Pancreas (tissue), 10 donors: Measurements from ENCODE around the gene GRPEL2. TPM values are rescaled to one million over a fixed set of nuclear protein-coding genes. Genes with fewer than 3 reads are reported as not detected.

ENCODE experiments used
- ATAC-seq, 4 donors: fragments of 200-7000 bp; cut with Tn5 transposase; one replicate each; pipeline versions ENCODE4 v1.8.0 to v1.9.1; 2020; ENCODE audit warnings: mild to moderate bottlenecking in 4 of 4, moderate library complexity in 4 of 4
- DNase-seq, 6 donors: peaks; one replicate each; pipeline ENCODE4 v3.0.0-alpha.2; 2020
- FAIRE-seq: peaks from 2 replicates; lab custom pipeline; 2012; peaks lifted over from hg19 to GRCh38; lab: Jason Lieb, UNC
- H3K27ac ChIP-seq, 4 donors: fragments of 200-600 bp; sonication (generic); 1 replicate in 3 of 4; 2 replicates in 1 of 4; pipeline versions ENCODE4 v1.5.0 to v1.8.0; 2020
- H3K27me3 ChIP-seq, 4 donors: fragments of 200-600 bp; one replicate each; pipeline ENCODE4 v1.8.0; 2021
- H3K36me3 ChIP-seq, 3 donors: fragments of 200-600 bp; sonication (generic) in 1 of 3; one replicate each; pipeline versions ENCODE4 v1.5.0 to v1.8.0; 2020 to 2021
- H3K4me1 ChIP-seq, 3 donors: fragments of 200-600 bp; one replicate each; pipeline ENCODE4 v1.8.0; 2021
- H3K4me3 ChIP-seq, 4 donors: fragments of 200-600 bp; sonication (generic) in 2 of 4; one replicate each; pipeline versions ENCODE4 v1.5.0 to v1.8.0; 2020 to 2021
- H3K9me3 ChIP-seq, 4 donors: fragments of 200-600 bp; one replicate each; pipeline ENCODE4 v1.8.0; 2021
- WGBS, 2 donors: extraction: QIAGEN DNeasy Blood & Tissue Kit; methylation state at CpG; one replicate each; pipeline ENCODE4 v1.1.7; 2013; 5-methylcytosine and 5-hydroxymethylcytosine counted together
- intact Hi-C, 3 donors: fragments of 100-400 bp; cut with DNase I; formaldehyde crosslinking; loops; one replicate each; pipeline versions ENCODE4 v1.11.1 to v1.14.2; 2022
- polyA plus RNA-seq, 2 donors: library from polyadenylated mRNA; stranded (reverse); fragments of 200-250 nt; gene quantifications; one replicate each; pipeline ENCODE4 v1.2.3, GENCODE V29; 2013
- total RNA-seq, 6 donors: library from RNA; stranded (reverse); fragmentation: NEBNext Ultra II Directional in 4 of 6; extraction: Animal tissue kit (Norgen Biotek cat#: 25700) in 4 of 6; gene quantifications; one replicate each; pipeline versions ENCODE4 v1.2.1 to v1.2.4, GENCODE V29; 2021 to 2023
- TF ChIP-seq, protein P1 (sequence below), 4 donors: fragments of 200-600 bp; sonication (generic) in 3 of 4; IDR thresholded peaks; one replicate each; pipeline versions ENCODE4 v1.5.0 to v1.8.0; 2021; ENCODE audit warnings: antibody characterized with exemption in 4 of 4
- donor health status: healthy with polysubstance abuse.
- donor health status: DM: no; HTN: no; CAD: no; lungs with moderate emphysema.
- donor health status: DM: no; HTN: no; CAD: no.
- donor health status: control.
- donor health status: control.
- donor health status: Bipolar disorder and iron deficiency.
- donor health status: DM: yes; HTN: yes; CAD: no.
- donor health status: DM: no; HTN: no; CAD: no.
- donor health status: DM: no; HTN: no; CAD: no.
- donor health status: DM: yes; HTN: yes; CAD: no.

Gene GRPEL2
- total and polyA plus RNA-seq, 8 donors, result 2.1 to 9.0 (median 4.4) TPM

DNA sequence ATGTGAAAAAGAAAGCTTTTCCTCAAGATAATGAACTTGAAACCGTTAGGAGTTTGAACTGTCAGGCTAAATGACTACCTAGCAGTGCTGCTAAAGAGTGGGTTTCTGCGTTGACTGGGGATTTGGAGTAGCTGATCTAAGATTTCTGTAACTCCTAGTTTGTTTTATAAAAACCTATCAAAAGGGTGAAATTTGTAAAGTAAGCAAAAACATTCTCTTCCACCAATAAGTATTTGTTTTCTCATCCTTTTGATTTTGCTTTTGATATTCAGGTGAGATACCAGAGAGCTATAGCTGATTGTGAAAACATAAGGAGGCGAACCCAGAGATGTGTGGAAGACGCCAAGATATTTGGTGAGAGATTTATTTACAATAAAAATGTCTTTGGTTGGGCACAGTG is 4.1 kb downstream of the GRPEL2 start:
- intact Hi-C loops, result no loop called here
- Histone ChIP-seq H3K4me1 (peaks cover 0 to 5% (median 0%) of the 10 kb centered on the region in 3 donors), H3K36me3 (peaks cover 0 to 39% (median 20%) of the 10 kb centered on the region in 3 donors), H3K27ac (no peak overlapping the region), H3K4me3 (no peak overlapping the region), H3K9me3 (no peaks in the 10 kb centered on the region), H3K27me3 (no peaks in the 10 kb centered on the region)
- FAIRE-seq (no peak), ATAC-seq (no peak), DNase-seq (no peak)
- TF ChIP-seq, protein P1, sequence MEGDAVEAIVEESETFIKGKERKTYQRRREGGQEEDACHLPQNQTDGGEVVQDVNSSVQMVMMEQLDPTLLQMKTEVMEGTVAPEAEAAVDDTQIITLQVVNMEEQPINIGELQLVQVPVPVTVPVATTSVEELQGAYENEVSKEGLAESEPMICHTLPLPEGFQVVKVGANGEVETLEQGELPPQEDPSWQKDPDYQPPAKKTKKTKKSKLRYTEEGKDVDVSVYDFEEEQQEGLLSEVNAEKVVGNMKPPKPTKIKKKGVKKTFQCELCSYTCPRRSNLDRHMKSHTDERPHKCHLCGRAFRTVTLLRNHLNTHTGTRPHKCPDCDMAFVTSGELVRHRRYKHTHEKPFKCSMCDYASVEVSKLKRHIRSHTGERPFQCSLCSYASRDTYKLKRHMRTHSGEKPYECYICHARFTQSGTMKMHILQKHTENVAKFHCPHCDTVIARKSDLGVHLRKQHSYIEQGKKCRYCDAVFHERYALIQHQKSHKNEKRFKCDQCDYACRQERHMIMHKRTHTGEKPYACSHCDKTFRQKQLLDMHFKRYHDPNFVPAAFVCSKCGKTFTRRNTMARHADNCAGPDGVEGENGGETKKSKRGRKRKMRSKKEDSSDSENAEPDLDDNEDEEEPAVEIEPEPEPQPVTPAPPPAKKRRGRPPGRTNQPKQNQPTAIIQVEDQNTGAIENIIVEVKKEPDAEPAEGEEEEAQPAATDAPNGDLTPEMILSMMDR (IDR thresholded peaks at IDR 0.05), result no peak
- 89 to 92% methylated on average over 4 of the region's 4 CpGs for WGBS, 2 donors

DNA sequence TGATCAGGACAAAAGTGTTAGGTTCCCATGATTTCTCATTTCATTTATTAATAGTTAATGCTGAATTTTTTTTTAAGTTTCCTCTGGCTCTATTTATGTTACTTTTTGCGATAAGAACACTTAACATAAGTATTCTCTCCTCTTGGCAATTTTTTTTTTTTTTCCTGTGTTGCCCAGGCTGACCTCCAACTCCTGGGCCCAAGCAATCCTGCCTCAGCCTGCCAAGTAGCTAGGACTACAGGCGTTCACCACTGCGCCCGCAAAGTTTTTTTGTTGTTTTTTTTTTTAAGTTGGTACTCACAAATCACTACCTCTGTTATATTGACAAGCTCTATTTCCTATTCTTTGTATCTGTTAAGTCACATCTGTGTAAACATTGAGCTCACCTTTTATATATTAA is 6.9 kb downstream of the GRPEL2 start:
- H3K36me3 ChIP-seq, result peaks cover 0 to 39% (median 20%) of the 10 kb centered on the region in 3 donors
- no peak overlapping the region for H3K27ac ChIP-seq
- intact Hi-C loops, result no loop called here
- ATAC-seq, result no peak
- H3K27me3 ChIP-seq, result no peaks in the 10 kb centered on the region
- TF ChIP-seq, protein P1 (IDR thresholded peaks at IDR 0.05), result no peak
- no peak for FAIRE-seq
- no peaks in the 10 kb centered on the region for H3K4me1 ChIP-seq
- no peak for DNase-seq
- WGBS, 2 donors, result 85 to 90% methylated on average over 4 of the region's 4 CpGs
- no peaks in the 10 kb centered on the region for H3K9me3 ChIP-seq
- H3K4me3 ChIP-seq, result no peak overlapping the region

DNA sequence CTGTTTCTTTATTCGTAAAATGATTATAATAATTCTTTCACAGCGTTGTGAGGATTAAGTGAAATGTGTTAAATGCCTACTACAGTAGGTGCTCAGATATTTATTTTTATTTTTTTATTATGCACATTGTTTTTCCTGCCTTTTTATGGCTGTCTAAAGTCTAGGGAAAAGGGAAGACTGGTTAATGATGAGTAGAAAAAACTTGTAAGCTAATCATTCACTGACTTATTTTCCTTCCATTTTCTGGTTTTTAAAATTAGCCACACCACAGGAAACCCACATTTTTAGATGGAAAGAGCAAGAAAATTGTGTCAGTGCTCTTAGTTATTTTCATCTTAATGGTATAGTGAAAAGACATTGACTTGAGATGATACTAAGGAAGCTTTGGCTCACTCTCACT is 8.6 kb downstream of the GRPEL2 start:
- Histone ChIP-seq H3K4me3 (no peak overlapping the region), H3K36me3 (peaks cover 0 to 33% (median 17%) of the 10 kb centered on the region in 3 donors)
- FAIRE-seq, result no peak

DNA sequence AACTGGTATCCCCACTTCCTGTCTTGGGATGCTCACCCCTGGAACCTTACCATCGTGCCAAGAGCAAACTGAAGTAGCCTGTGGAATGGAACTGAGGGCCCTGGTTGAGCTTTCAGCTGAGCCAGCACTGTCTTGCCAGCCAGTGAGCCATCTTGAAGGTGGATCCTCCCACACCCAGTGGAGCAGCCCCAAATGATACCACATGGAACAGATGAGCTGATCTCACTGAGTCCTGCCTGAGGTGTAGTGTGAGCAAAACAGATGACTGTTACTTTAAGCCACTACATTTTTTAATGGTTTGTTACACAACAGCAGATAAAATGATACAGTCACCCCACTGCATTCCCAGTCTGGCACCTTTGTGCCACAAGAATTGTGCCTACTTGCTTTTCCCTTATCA is 10.4 kb downstream of the GRPEL2 start:
- no peak overlapping the region for H3K27ac ChIP-seq
- H3K27me3 ChIP-seq, result no peaks in the 10 kb centered on the region
- no peak for FAIRE-seq
- no peak for ATAC-seq
- intact Hi-C loops, result no loop called here
- TF ChIP-seq, protein P1 (IDR thresholded peaks at IDR 0.05), result no peak
- DNase-seq, result no peak
- 92 to 100% methylated on average over 1 of the region's 1 CpG for WGBS, 2 donors
- no peaks in the 10 kb centered on the region for H3K9me3 ChIP-seq
- no peak overlapping the region for H3K4me3 ChIP-seq
- H3K4me1 ChIP-seq, result peaks cover 0 to 5% (median 0%) of the 10 kb centered on the region in 3 donors
- peaks cover 0 to 17% (median 4%) of the 10 kb centered on the region in 3 donors for H3K36me3 ChIP-seq

More for the DNA sequence above, 8.6 kb downstream of the GRPEL2 start:
- WGBS, 2 donors, result 82 to 88% methylated on average over 2 of the region's 2 CpGs
- ATAC-seq, result no peak
- H3K27ac ChIP-seq, result no peak overlapping the region
- no peaks in the 10 kb centered on the region for H3K27me3 ChIP-seq
- intact Hi-C loops, result no loop called here
- no peaks in the 10 kb centered on the region for H3K9me3 ChIP-seq
- TF ChIP-seq, protein P1 (IDR thresholded peaks at IDR 0.05), result no peak
- DNase-seq, result no peak
- peaks cover 0 to 5% (median 0%) of the 10 kb centered on the region in 3 donors for H3K4me1 ChIP-seq

DNA sequence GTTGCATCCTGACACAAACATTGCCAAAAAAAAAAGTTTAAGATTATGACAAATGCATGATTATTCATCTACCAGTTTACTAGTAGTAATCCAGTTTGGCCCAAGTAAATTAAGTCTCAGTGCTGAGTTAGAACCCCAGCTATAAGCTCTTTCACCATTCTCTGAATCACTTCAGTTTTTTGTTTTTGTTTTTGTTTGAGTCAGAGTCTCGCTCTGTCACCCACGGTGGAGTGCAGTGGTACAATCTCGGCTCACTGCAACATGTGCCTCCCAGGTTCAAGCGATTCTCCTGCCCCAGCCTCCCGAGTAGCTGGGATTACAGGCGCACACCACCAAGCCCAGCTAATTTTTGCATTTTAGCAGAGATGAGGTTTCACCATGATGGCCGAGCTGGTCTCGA is 11.1 kb downstream of the GRPEL2 start:
- H3K9me3 ChIP-seq, result no peaks in the 10 kb centered on the region
- TF ChIP-seq, protein P1 (IDR thresholded peaks at IDR 0.05), result no peak
- FAIRE-seq, result no peak
- ATAC-seq, result no peak
- H3K36me3 ChIP-seq, result peaks cover 0 to 10% (median 0%) of the 10 kb centered on the region in 3 donors
- WGBS, 2 donors, result 95 to 97% methylated on average over 8 of the region's 8 CpGs
- H3K4me1 ChIP-seq, result peaks cover 0 to 5% (median 0%) of the 10 kb centered on the region in 3 donors
- intact Hi-C loops, result no loop called here
- no peaks in the 10 kb centered on the region for H3K27me3 ChIP-seq
- no peak for DNase-seq
- no peak overlapping the region for H3K4me3 ChIP-seq
- no peak overlapping the region for H3K27ac ChIP-seq
